Endothelial cell of umbilical vein (primary cell): ENCODE data around the gene CCDC146.

ENCODE experiments used
- MAX ChIP-seq: IDR thresholded peaks from 2 replicates; pipeline ENCODE4 v1.6.1; 2011; ENCODE audit not compliant: insufficient read depth, insufficient read length
- POLR2A ChIP-seq: IDR thresholded peaks from 2 replicates; pipeline ENCODE4 v1.6.1; 2012; ENCODE audit warnings: low read depth, mild to moderate bottlenecking, control low read depth, low read length
- TF ChIP-seq, protein P1 (sequence below), 2 donors: IDR thresholded peaks; 1 replicate in 1 of 2; 2 replicates in 1 of 2; pipeline ENCODE4 v1.5.1; 2011; ENCODE audit warnings: low read length in 2 of 2, mild to moderate bottlenecking in 2 of 2, moderate library complexity in 2 of 2, control low read depth in 1 of 2, inconsistent platforms in 1 of 2, low read depth in 1 of 2; ENCODE audit not compliant: insufficient read depth in 1 of 2; ENCODE audit errors: extremely low read depth in 1 of 2

GRCh38 chr7:77181015-77181595 lies 58.7 kb downstream of the CCDC146 start:
- TF ChIP-seq, protein P1, sequence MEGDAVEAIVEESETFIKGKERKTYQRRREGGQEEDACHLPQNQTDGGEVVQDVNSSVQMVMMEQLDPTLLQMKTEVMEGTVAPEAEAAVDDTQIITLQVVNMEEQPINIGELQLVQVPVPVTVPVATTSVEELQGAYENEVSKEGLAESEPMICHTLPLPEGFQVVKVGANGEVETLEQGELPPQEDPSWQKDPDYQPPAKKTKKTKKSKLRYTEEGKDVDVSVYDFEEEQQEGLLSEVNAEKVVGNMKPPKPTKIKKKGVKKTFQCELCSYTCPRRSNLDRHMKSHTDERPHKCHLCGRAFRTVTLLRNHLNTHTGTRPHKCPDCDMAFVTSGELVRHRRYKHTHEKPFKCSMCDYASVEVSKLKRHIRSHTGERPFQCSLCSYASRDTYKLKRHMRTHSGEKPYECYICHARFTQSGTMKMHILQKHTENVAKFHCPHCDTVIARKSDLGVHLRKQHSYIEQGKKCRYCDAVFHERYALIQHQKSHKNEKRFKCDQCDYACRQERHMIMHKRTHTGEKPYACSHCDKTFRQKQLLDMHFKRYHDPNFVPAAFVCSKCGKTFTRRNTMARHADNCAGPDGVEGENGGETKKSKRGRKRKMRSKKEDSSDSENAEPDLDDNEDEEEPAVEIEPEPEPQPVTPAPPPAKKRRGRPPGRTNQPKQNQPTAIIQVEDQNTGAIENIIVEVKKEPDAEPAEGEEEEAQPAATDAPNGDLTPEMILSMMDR (IDR thresholded peaks at IDR 0.05; ENCODE audit: extremely low read depth in 1 of 2, insufficient read depth in 1 of 2, low read depth in 1 of 2, low read length in 2 of 2): no peak
- TF ChIP-seq MAX: no peak
- no peak for TF ChIP-seq POLR2A
